HEK293 (cell line): ENCODE data around the gene FARSA.

ENCODE experiments used
- IKZF3 ChIP-seq: fragments of 450-650 bp; IDR thresholded peaks from 2 replicates; pipeline ENCODE4 v1.5.0; 2018; ENCODE audit warnings: missing biosample characterization, mild to moderate bottlenecking, missing genetic modification characterization, moderate library complexity
- KLF9 ChIP-seq: fragments of 450-650 bp; formaldehyde crosslinking; IDR thresholded peaks from 2 replicates; pipeline ENCODE4 v1.5.1; 2016; ENCODE audit warnings: missing biosample characterization, missing genetic modification characterization, low read depth
- RBAK ChIP-seq: fragments of 450-650 bp; formaldehyde crosslinking; IDR thresholded peaks from 2 replicates; pipeline ENCODE4 v1.5.1; 2016; ENCODE audit warnings: missing biosample characterization, missing genetic modification characterization
- YY1 ChIP-seq: fragments of 450-650 bp; formaldehyde crosslinking; IDR thresholded peaks from 2 replicates; pipeline ENCODE4 v1.5.1; 2018; ENCODE audit warnings: missing biosample characterization, missing genetic modification characterization
- ZFP37 ChIP-seq: fragments of 450-650 bp; formaldehyde crosslinking; IDR thresholded peaks from 2 replicates; pipeline ENCODE4 v1.5.1; 2016; ENCODE audit warnings: missing biosample characterization, missing genetic modification characterization
- ZNF10 ChIP-seq: fragments of 450-650 bp; formaldehyde crosslinking; IDR thresholded peaks from 2 replicates; pipeline ENCODE4 v1.5.1; 2017; ENCODE audit warnings: missing biosample characterization, missing genetic modification characterization
- ZNF174 ChIP-seq: fragments of 450-650 bp; formaldehyde crosslinking; IDR thresholded peaks from 2 replicates; pipeline ENCODE4 v1.5.0; 2017; ENCODE audit warnings: missing biosample characterization, mild to moderate bottlenecking, missing genetic modification characterization
- ZNF211 ChIP-seq: fragments of 450-650 bp; formaldehyde crosslinking; IDR thresholded peaks from 2 replicates; pipeline ENCODE4 v1.5.1; 2016; ENCODE audit warnings: low read depth, missing biosample characterization, missing genetic modification characterization
- ZNF335 ChIP-seq: fragments of 450-650 bp; formaldehyde crosslinking; conservative IDR thresholded peaks from 2 replicates; pipeline ENCODE4 v1.5.1; 2016; ENCODE audit warnings: missing biosample characterization, missing genetic modification characterization
- ZNF48 ChIP-seq: fragments of 450-650 bp; formaldehyde crosslinking; IDR thresholded peaks from 2 replicates; pipeline ENCODE4 v1.5.1; 2016; ENCODE audit warnings: missing biosample characterization, missing genetic modification characterization
- ZNF626 ChIP-seq: fragments of 450-650 bp; sonication (Bioruptor Pico); formaldehyde crosslinking; IDR thresholded peaks from 2 replicates; pipeline ENCODE4 v1.5.1; 2018; ENCODE audit warnings: missing biosample characterization, missing genetic modification characterization, inconsistent platforms
- ZNF707 ChIP-seq: fragments of 450-650 bp; formaldehyde crosslinking; IDR thresholded peaks from 2 replicates; pipeline ENCODE4 v1.5.1; 2016; ENCODE audit warnings: missing biosample characterization, missing genetic modification characterization
- ZNF785 ChIP-seq: fragments of 450-650 bp; formaldehyde crosslinking; IDR thresholded peaks from 2 replicates; pipeline ENCODE4 v1.5.1; 2016; ENCODE audit warnings: missing biosample characterization, missing genetic modification characterization
- ZNF791 ChIP-seq: fragments of 450-650 bp; formaldehyde crosslinking; IDR thresholded peaks from 2 replicates; pipeline ENCODE4 v1.5.1; 2016; ENCODE audit warnings: missing biosample characterization, missing genetic modification characterization
- ZNF843 ChIP-seq: fragments of 450-650 bp; formaldehyde crosslinking; IDR thresholded peaks from 2 replicates; pipeline ENCODE4 v1.5.1; 2016; ENCODE audit warnings: missing biosample characterization, missing genetic modification characterization
- TF ChIP-seq, protein P1 (sequence below): fragments of 450-650 bp; formaldehyde crosslinking; conservative IDR thresholded peaks from 2 replicates; pipeline ENCODE4 v1.5.1; 2016; ENCODE audit warnings: low read depth, missing biosample characterization, missing genetic modification characterization
- TF ChIP-seq, protein P2 (sequence below): fragments of 450-650 bp; formaldehyde crosslinking; IDR thresholded peaks from 2 replicates; pipeline ENCODE4 v1.5.1; 2016; ENCODE audit warnings: missing biosample characterization, missing genetic modification characterization, borderline replicate concordance
- TF ChIP-seq, protein P3 (sequence below): fragments of 450-650 bp; formaldehyde crosslinking; IDR thresholded peaks from 2 replicates; pipeline ENCODE4 v1.5.1; 2016; ENCODE audit warnings: missing biosample characterization, missing genetic modification characterization
- TF ChIP-seq, protein P4 (sequence below): fragments of 450-650 bp; formaldehyde crosslinking; IDR thresholded peaks from 2 replicates; pipeline ENCODE4 v1.5.1; 2016; ENCODE audit warnings: missing biosample characterization, missing genetic modification characterization, low read depth
- TF ChIP-seq, protein P5 (sequence below): fragments of 450-650 bp; formaldehyde crosslinking; IDR thresholded peaks from 2 replicates; pipeline ENCODE4 v1.5.1; 2016; ENCODE audit warnings: missing biosample characterization, missing genetic modification characterization

FARSA gene

DNA sequence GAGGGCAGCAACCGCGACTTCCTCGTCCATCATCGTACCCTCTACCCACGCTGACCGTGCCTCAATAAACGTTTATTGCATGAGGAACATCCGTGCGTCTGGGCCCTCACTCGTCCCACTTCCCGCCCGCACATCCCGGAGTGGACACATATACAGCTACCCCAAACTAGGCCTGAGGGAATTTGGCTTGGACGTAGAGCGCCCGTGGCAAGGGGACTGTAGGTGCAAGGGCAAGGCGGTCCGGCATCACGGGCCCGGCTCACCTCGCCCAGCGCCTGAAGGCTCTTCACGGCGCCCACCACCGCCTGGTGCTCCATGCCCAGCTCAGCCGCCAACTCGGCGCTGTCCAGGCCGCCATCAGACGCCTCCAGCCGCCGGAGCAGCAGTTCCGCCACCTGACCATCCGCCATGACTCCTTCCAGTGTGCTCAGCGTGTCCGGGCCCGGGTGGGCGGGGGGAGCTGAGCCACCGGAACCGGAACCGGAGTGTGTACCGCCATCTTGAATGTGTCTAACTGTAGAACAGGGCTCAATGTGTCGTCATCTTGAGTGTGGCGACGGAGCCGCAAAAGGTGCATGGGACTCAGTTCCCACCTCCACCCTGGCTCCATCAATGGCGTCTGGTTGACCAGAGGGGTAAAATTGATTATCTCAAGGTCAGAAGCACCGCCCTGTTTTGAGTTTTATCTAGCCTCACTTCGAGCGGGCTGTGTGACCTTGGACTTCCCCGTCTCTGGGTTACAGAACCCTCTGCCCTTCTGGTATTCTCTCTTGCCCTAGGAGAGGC is at the start of gene FARSA (continued):
- TF ChIP-seq, protein P1, sequence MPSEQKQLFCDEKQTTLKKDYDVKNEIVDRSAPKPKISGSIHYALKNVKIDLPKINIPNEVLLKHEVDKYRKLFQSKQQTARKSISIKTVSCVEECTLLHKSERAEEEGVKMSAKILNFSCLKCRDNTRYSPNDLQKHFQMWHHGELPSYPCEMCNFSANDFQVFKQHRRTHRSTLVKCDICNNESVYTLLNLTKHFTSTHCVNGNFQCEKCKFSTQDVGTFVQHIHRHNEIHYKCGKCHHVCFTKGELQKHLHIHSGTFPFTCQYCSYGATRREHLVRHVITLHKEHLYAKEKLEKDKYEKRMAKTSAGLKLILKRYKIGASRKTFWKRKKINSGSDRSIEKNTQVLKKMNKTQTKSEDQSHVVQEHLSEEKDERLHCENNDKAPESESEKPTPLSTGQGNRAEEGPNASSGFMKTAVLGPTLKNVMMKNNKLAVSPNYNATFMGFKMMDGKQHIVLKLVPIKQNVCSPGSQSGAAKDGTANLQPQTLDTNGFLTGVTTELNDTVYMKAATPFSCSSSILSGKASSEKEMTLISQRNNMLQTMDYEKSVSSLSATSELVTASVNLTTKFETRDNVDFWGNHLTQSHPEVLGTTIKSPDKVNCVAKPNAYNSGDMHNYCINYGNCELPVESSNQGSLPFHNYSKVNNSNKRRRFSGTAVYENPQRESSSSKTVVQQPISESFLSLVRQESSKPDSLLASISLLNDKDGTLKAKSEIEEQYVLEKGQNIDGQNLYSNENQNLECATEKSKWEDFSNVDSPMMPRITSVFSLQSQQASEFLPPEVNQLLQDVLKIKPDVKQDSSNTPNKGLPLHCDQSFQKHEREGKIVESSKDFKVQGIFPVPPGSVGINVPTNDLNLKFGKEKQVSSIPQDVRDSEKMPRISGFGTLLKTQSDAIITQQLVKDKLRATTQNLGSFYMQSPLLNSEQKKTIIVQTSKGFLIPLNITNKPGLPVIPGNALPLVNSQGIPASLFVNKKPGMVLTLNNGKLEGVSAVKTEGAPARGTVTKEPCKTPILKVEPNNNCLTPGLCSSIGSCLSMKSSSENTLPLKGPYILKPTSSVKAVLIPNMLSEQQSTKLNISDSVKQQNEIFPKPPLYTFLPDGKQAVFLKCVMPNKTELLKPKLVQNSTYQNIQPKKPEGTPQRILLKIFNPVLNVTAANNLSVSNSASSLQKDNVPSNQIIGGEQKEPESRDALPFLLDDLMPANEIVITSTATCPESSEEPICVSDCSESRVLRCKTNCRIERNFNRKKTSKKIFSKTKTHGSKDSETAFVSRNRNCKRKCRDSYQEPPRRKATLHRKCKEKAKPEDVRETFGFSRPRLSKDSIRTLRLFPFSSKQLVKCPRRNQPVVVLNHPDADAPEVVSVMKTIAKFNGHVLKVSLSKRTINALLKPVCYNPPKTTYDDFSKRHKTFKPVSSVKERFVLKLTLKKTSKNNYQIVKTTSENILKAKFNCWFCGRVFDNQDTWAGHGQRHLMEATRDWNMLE = peak; percentile 89
- no peak for TF ChIP-seq ZNF174 (tag by site-specific recombination)
- TF ChIP-seq KLF9 (tag by site-specific recombination) = peak; percentile 58; the same call in 1 of the 2 replicates
- no peak for TF ChIP-seq RBAK (tag by site-specific recombination)
- TF ChIP-seq ZNF211 = no peak
- no peak for TF ChIP-seq ZNF626 (tag by site-specific recombination)
- TF ChIP-seq, protein P2, sequence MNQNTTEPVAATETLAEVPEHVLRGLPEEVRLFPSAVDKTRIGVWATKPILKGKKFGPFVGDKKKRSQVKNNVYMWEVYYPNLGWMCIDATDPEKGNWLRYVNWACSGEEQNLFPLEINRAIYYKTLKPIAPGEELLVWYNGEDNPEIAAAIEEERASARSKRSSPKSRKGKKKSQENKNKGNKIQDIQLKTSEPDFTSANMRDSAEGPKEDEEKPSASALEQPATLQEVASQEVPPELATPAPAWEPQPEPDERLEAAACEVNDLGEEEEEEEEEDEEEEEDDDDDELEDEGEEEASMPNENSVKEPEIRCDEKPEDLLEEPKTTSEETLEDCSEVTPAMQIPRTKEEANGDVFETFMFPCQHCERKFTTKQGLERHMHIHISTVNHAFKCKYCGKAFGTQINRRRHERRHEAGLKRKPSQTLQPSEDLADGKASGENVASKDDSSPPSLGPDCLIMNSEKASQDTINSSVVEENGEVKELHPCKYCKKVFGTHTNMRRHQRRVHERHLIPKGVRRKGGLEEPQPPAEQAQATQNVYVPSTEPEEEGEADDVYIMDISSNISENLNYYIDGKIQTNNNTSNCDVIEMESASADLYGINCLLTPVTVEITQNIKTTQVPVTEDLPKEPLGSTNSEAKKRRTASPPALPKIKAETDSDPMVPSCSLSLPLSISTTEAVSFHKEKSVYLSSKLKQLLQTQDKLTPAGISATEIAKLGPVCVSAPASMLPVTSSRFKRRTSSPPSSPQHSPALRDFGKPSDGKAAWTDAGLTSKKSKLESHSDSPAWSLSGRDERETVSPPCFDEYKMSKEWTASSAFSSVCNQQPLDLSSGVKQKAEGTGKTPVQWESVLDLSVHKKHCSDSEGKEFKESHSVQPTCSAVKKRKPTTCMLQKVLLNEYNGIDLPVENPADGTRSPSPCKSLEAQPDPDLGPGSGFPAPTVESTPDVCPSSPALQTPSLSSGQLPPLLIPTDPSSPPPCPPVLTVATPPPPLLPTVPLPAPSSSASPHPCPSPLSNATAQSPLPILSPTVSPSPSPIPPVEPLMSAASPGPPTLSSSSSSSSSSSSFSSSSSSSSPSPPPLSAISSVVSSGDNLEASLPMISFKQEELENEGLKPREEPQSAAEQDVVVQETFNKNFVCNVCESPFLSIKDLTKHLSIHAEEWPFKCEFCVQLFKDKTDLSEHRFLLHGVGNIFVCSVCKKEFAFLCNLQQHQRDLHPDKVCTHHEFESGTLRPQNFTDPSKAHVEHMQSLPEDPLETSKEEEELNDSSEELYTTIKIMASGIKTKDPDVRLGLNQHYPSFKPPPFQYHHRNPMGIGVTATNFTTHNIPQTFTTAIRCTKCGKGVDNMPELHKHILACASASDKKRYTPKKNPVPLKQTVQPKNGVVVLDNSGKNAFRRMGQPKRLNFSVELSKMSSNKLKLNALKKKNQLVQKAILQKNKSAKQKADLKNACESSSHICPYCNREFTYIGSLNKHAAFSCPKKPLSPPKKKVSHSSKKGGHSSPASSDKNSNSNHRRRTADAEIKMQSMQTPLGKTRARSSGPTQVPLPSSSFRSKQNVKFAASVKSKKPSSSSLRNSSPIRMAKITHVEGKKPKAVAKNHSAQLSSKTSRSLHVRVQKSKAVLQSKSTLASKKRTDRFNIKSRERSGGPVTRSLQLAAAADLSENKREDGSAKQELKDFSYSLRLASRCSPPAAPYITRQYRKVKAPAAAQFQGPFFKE (tag by site-specific recombination) = no peak
- no peak for TF ChIP-seq IKZF3 (tag by site-specific recombination)
- TF ChIP-seq, protein P3, sequence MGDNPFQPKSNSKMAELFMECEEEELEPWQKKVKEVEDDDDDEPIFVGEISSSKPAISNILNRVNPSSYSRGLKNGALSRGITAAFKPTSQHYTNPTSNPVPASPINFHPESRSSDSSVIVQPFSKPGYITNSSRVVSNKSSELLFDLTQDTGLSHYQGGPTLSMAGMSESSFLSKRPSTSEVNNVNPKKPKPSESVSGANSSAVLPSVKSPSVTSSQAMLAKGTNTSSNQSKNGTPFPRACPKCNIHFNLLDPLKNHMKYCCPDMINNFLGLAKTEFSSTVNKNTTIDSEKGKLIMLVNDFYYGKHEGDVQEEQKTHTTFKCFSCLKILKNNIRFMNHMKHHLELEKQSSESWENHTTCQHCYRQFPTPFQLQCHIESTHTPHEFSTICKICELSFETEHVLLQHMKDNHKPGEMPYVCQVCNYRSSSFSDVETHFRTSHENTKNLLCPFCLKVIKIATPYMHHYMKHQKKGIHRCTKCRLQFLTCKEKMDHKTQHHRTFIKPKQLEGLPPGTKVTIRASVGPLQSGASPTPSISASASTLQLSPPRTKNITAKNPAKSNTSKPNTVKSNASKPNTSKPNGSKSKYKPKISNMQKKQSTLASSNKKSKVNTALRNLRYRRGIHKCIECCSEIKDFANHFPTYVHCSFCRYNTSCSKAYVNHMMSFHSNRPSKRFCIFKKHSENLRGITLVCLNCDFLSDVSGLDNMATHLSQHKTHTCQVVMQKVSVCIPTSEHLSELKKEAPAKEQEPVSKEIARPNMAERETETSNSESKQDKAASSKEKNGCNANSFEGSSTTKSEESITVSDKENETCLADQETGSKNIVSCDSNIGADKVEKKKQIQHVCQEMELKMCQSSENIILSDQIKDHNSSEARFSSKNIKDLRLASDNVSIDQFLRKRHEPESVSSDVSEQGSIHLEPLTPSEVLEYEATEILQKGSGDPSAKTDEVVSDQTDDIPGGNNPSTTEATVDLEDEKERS (tag by site-specific recombination) = no peak
- TF ChIP-seq, protein P4, sequence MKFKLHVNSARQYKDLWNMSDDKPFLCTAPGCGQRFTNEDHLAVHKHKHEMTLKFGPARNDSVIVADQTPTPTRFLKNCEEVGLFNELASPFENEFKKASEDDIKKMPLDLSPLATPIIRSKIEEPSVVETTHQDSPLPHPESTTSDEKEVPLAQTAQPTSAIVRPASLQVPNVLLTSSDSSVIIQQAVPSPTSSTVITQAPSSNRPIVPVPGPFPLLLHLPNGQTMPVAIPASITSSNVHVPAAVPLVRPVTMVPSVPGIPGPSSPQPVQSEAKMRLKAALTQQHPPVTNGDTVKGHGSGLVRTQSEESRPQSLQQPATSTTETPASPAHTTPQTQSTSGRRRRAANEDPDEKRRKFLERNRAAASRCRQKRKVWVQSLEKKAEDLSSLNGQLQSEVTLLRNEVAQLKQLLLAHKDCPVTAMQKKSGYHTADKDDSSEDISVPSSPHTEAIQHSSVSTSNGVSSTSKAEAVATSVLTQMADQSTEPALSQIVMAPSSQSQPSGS (tag by site-specific recombination) = peak; percentile 36; the same call in 1 of the 2 replicates
- TF ChIP-seq ZNF843 (tag by site-specific recombination) = peak; percentile 30; the same call in 1 of the 2 replicates
- no peak for TF ChIP-seq ZNF791 (tag by site-specific recombination)
- TF ChIP-seq ZNF10 (tag by site-specific recombination) = peak; percentile 53; the same call in 1 of the 2 replicates
- no peak for TF ChIP-seq ZNF785
- TF ChIP-seq, protein P5, sequence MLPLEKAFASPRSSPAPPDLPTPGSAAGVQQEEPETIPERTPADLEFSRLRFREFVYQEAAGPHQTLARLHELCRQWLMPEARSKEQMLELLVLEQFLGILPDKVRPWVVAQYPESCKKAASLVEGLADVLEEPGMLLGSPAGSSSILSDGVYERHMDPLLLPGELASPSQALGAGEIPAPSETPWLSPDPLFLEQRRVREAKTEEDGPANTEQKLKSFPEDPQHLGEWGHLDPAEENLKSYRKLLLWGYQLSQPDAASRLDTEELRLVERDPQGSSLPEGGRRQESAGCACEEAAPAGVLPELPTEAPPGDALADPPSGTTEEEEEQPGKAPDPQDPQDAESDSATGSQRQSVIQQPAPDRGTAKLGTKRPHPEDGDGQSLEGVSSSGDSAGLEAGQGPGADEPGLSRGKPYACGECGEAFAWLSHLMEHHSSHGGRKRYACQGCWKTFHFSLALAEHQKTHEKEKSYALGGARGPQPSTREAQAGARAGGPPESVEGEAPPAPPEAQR (tag by site-specific recombination) = no peak
- TF ChIP-seq YY1 (tag by site-specific recombination) = peak; percentile 99
- peak; percentile 78 for TF ChIP-seq ZNF335 (tag by site-specific recombination)
- peak; percentile 72; the same call in 1 of the 2 replicates for TF ChIP-seq ZFP37 (tag by site-specific recombination)
- no peak for TF ChIP-seq ZNF48 (tag by site-specific recombination)
- TF ChIP-seq ZNF707 = no peak
